Ishikawa (cell line): ENCODE measurements around the gene ZIC2.

Experiments used
- CEBPB ChIP-seq: IDR thresholded peaks from 2 replicates; pipeline ENCODE4 v1.6.1; 2012
- CREB1 ChIP-seq: IDR thresholded peaks from 2 replicates; pipeline ENCODE4 v1.6.1; 2012; ENCODE audit warnings: low read depth
- EGR1 ChIP-seq: IDR thresholded peaks from 2 replicates; pipeline ENCODE4 v1.6.1; 2012
- EP300 ChIP-seq: IDR thresholded peaks from 2 replicates; pipeline ENCODE4 v1.6.1; 2012; ENCODE audit warnings: borderline replicate concordance
- FOXM1 ChIP-seq: IDR thresholded peaks from 2 replicates; pipeline ENCODE4 v1.6.1; 2012; ENCODE audit warnings: low read depth, borderline replicate concordance
- MAX ChIP-seq: IDR thresholded peaks from 2 replicates; pipeline ENCODE4 v1.6.1; 2012
- NFIC ChIP-seq: IDR thresholded peaks from 2 replicates; pipeline ENCODE4 v1.6.1; 2012
- RAD21 ChIP-seq: IDR thresholded peaks from 2 replicates; pipeline ENCODE4 v1.6.1; 2012; ENCODE audit warnings: low read depth
- REST ChIP-seq: IDR thresholded peaks from 2 replicates; pipeline ENCODE4 v1.6.1; 2012; ENCODE audit warnings: low read depth, mild to moderate bottlenecking
- TAF1 ChIP-seq: IDR thresholded peaks from 2 replicates; pipeline ENCODE4 v1.6.1; 2012; ENCODE audit warnings: low read depth, mild to moderate bottlenecking
- TCF12 ChIP-seq: IDR thresholded peaks from 2 replicates; pipeline ENCODE4 v1.6.1; 2012; ENCODE audit warnings: low read depth
- TEAD4 ChIP-seq: IDR thresholded peaks from 2 replicates; pipeline ENCODE4 v1.6.1; 2012
- USF1 ChIP-seq: IDR thresholded peaks from 2 replicates; pipeline ENCODE4 v1.6.1; 2012
- YY1 ChIP-seq: IDR thresholded peaks from 2 replicates; pipeline ENCODE4 v1.6.1; 2012; ENCODE audit warnings: low read depth
- ZBTB7A ChIP-seq: IDR thresholded peaks from 2 replicates; pipeline ENCODE4 v1.6.1; 2012; ENCODE audit warnings: low read depth

Gene ZIC2

GRCh38 chr13:99976575-99976974 lies 5.0 kb upstream of the ZIC2 start:
- TF ChIP-seq YY1 (no peak), RAD21 (no peak), ZBTB7A (no peak), MAX (no peak), TAF1 (no peak), REST (no peak), NFIC (no peak), TEAD4 (no peak), CREB1 (no peak), USF1 (no peak), CEBPB (no peak), TCF12 (no peak), EGR1 (no peak), EP300 (no peak)

- TF ChIP-seq ZBTB7A, result no peak
- TF ChIP-seq FOXM1, result no peak
- TF ChIP-seq CEBPB, result no peak
- no peak for TF ChIP-seq NFIC
- TF ChIP-seq REST, result no peak
- TF ChIP-seq USF1, result no peak
- TF ChIP-seq EP300, result no peak
- no peak for TF ChIP-seq EGR1
- no peak for TF ChIP-seq TEAD4
- TF ChIP-seq MAX, result no peak
- no peak for TF ChIP-seq CREB1
- TF ChIP-seq TCF12, result no peak
- TF ChIP-seq YY1, result no peak
- TF ChIP-seq TAF1, result no peak
- TF ChIP-seq RAD21, result no peak
These were observed 4.2 kb upstream of the ZIC2 start for GRCh38 chr13:99977334-99977911.

- TF ChIP-seq CREB1 (no peak), REST (no peak), EGR1 (no peak), EP300 (no peak), YY1 (no peak), CEBPB (no peak), RAD21 (no peak), NFIC (no peak), USF1 (no peak), FOXM1 (no peak), TEAD4 (no peak), TCF12 (no peak), ZBTB7A (no peak), MAX (no peak), TAF1 (no peak)
These were observed 3.4 kb upstream of the ZIC2 start for GRCh38 chr13:99977912-99978798.
